ENCODE measurements around the gene MIGA2.
A peak's percentile ranks its signal among the peaks of the same experiment; 100 is the strongest.

The MIGA2 gene

DNA sequence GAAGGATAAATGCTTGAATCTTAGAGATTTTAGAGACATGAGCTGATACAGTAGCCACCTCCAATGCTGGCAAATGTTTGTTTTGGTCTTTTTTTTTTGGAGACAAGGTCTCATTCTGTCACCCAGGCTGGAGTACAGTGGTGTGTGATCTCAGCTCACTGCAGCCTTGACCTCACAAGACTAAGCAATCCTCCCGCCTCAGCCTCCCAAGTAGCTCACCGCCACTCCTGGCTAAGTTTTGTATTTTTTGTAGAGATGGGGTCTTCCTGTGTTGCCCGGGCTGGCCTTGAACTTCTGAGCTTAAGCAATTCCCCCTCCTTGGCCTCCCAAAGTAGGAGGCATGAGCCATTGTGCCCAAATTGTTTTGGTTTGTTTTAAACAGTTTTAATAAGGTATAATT is 37.7 kb downstream of the MIGA2 start:
- no peak for DNase-seq

DNA sequence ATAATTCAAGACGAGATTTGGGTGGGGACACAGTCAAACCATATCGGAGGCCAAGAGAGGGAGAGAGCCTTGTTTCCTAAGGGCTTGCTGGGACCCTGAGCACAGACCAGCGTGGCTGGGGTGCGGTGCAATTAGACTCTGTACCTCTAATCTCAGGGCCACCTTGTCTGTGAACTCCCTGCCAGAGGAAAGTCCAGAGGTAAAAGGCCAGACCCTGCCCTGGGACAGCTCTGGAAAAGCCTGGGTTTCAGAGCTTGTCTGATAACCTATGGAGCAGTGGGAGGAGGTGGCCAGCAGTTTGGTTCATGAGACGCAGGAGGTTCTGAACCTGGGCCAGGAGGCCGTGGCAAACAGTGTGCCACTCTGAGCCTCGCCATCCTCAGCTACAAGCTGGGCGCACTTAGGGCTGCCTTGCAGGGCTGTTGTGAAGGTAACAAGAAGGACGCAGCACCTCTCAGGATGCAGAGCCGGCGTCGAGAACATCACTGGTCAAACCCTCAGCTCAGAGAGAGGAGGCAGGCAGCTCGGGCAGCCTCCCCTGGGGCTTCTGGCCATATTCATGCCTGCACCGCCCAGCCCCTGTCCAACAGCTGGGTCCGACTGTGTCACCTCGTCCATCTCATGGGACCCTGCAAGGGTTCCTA is 39.7 kb downstream of the MIGA2 start:
- DNase-seq: no peak

DNA sequence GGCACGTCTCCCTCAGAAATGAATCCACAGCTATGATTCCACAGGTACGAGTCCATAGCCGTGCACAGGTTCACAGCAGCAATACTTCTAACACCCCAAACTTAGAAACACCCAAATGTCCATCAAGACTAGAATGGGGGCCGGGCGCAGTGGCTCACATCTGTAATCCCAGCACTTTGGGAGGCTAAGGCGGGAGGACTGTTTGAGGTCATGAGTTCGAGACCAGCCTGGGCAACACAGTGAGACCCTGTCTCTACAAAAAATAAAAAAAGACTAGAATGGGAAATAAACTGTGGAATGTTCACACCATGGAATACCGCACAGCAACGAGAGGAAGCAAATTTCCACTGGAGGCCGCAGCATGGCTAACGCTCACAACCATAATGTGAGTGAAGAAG is 40.2 kb downstream of the MIGA2 start:
- DNase-seq: no peak

DNA sequence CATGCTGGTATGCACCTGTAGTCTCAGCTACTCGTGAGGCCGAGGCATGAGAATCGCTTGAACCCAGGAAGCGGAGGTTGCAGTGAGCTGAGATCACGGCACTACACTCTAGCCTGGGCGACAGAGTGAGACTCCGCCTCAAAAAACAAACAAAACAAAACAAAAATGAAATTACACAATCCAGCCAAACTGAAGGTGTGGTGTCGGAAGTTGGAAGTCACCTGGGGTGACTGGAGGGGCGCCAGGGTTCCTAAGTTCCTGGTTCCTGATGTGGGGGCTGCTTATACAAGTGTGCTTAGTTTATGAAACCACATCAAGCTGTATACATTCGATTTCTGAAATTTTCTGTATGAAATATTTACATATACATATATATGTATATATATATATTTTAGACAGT is 40.8 kb downstream of the MIGA2 start:
- DNase-seq: no peak

DNA sequence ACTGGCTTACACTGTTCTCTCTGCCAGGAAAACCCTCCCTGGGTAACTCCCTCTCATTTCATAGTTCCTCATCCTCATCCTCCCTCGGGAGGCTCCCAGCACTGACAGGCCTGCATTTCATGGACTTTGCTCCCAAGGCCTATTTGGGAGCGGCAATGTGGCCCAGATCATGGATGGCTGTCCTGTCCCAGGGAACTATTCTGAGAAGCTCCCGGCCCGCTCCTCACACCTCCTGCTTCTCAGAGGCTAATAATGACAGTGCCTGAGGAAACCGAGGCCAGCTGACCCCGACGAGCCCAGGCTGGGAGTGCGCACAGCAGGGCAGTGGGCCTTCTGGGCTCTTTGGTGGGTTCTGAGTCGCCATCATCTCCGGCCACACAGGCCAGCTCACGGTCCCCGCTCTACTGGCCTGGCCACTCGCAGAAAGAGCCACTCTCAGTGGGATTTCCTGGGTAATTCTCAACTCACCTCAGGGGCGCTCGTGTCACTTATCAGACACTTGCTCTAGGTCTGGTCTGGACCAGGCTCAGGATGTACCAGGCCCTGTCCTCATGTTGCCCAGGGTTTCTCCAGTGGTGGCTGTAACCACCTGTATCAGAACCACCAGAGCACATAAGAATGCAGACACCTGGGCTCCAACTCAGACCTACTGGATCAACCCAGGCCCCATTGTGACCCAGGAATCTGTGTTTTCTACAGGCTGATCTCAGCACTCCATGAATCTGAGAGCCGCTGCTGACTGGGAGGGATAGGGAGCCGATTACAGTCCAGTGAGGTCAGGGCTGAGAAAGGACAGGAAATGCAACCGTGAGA is 42.5 kb downstream of the MIGA2 start:
- no peak for DNase-seq

DNA sequence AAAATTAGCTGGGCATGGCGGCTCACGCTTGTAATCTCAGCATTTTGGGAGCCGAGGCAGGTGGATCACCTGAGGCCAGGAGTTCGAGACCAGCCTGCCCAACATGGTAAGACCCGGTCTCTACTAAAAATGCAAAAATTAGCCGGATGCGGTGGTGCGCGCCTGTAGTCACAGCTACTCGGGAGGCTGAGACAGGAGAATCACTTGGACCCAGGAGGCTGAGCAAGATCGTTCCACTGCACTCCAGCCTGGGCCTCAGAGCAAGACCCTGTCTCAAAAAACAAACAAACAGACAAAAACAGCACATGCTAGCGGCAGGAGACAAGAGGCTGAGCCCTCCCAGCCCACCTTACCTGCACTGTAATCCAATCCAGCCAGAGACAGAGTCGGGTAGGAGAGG is 43.4 kb downstream of the MIGA2 start:
- no peak for DNase-seq

DNA sequence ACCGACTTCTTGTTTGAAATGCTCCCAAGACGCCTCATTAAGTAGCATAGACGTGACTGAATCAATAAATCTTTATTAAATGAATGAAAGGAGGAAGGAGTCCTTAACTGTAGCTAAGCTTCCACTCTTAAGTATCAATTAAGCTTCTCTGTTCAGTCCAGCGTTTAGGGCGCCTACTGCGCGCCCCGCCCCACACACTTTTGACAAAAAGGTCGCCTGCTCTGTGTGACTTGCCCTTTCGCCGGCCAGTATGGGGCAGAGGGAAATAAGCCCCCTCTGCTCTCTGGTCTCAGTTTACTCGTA is 43.8 kb downstream of the MIGA2 start:
- no peak for DNase-seq

DNA sequence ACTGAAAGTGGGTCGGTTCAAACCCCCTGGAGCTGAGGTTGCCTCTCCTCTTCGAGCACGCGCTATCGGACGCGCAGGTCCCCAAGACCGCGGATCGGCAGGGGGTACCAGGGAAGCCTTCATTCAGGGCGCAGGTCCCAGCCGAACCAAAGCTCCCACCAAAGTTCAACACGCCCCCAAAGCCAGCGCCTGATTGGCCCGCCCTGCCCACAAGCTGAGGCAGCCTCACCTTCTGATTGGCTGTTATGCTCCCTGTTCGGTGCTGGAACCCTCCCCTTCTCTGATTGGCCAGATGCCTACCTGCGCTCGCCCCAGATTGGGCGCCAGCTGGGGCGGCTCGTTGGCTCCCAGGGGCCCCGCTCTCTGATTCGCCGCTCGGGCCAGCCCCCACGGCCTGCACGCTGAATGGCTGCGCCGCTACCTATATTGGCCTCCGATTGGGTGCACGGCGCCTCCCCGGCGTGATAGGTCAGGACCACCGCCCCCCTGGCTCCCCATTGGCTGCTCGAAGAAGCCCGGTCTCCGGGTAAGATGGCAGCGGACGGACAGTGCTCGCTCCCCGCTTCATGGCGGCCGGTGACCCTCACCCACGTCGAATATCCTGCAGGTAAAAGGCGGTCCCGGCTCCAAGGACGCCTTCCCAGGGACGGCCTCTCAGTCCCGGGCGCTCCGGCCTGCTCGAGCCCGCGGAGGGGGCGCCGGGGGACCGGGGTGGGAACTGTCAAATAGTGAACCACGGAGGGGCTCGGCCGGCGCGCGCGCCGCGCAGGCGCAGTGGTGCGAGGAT is 44.4 kb downstream of the MIGA2 start, which contains the start of gene DOLPP1:
Gene DOLPP1 (plus strand): TSS at position 511 of the 787 bp plus-strand sequence. CDS start 21 bp downstream, at position 532.
- peak; percentile 98 for DNase-seq

DNA sequence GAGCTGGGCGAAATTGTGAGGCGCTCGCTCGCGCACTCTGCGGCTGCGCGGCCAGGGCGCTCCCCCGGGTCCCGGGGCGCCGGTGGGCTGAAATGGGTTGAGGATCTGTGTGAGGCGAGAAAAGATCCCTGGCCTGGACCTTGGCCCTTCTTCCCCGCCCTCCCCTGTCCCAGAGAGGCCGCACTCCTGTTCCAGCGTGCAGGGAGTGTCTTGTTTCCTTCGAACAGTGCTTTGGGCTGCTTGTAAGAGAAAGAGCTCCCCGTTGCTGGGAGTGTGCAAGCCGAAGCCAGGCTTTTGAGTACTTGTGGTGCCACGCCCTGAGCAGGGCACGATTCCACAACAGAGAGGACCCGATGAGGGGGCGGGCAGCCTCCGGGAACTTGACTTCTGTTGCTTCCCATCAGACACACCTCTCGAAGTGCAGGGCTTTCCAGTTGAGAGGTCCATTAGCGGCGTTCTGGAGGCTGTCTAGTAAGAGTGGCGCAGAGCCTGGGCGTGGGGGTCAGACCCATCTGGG is 45.0 kb downstream of the MIGA2 start:
- DNase-seq: peak in 1 of 2 experiments; percentile 36

DNA sequence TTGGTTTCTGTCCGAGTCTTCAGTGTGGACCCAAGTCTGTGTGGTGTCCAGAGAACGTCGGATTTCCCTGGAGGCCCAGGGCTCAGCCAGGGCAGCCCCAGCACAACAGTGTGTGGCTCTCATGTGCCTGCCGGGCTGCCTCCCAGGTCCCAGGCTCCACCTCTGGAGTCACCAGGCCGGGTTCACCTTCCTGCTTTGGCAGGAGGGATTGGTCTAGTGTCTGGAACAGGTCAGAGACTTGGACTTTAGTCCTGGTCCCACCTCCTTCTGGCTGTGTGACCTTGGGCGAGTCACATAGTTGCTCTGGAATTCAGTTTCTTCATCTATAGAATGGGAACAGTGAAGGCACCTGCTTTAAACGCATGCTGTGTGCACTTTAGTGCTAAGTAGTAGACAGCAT is 47.7 kb downstream of the MIGA2 start:
- DNase-seq: no peak

DNA sequence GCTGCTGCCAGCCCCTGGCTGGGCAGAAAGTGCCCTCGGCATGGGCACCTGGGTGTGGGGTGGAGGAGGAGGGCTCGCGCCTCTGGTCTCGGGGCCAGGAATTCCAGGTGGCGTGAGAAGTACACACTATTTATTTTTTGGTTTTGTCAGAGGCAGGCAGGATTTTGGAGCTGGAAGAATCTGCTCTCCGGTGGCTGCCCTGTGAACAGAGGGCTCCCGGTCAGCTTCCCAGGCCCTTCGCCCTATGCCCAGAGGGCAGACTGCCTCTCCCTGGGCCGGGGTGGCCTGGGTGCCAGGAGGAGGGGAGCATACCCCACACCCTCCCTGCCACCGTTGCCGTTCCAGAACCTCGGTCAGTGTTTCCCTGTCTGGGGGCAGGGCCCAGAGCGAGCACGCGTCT is 52.8 kb downstream of the MIGA2 start:
- DNase-seq: no peak

DNA sequence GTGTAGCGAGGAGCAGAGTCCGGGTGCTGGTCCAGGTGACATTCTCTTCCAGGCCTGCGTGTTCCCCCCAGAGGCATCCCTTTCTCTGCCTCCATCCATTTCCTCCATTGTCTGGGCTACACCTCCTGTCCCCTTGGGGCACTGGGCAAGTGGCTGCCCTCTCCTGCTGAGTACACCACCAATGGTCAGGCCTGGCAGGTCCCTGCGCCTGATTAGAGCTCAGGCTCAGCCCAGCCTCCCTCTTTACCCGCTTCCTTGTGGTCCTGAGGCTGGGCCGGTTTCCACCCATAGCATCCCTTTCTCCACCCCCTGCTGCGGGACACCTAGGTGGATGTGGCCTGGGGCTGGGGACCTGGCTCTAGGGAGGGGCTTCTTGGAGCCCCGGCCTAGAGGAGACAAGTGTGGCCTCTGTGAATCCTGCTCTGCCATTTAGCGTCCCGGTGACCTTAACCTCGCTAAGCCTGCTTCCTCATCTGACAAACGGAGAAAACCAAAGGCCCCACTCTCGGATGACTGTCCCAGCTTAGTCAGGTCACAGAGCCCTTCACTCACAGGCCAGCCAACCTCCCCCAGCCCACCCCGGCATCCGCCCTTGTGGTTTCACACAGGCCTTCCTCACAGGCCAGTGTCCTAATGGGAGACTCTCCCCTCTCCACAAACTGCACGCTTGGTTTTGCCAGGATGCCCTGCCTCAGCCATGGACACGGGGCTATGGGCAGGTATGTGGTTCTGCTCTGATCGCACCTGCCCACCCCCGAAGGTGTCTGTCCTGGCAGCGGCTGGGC is 57.4 kb downstream of the MIGA2 start:
- DNase-seq: no peak

DNA sequence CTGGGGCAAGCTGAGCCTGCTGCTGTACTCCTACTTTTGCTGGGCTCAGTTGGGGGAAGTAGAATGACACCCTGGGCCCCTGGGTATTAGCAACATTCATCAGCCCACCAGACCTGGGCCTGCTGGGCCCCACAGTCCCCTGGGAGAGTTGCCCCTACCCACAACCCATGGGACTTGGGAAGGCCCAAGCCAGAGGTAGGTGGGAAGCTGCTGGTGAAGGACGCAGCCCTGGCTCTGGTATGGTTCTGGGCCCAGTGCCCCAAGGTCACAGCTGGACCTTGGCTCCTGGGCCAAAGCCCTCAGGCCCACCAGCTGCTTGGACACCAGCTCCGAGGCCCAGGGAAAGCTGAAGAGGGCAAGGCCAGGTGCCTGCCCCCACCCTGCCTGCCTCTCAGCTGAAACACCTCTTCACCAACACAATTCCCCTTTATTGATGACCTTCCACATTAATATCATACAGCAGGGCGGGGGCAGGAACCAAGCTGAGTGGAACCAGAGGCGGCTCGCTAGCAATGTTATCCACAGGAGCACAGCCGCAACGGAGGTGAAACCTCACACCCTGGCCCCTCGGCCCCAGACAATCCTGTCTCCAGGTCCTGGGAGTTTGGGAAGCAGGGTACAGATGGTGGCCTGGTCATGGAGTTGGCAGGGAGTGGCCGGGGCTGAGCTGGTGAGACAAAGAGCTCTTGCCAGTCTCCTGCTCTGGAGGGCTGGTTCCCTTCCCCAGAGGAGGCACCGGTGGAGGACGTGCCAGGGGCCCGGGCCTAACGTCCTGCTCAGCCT is 58.2 kb downstream of the MIGA2 start:
- no peak for DNase-seq

DNA sequence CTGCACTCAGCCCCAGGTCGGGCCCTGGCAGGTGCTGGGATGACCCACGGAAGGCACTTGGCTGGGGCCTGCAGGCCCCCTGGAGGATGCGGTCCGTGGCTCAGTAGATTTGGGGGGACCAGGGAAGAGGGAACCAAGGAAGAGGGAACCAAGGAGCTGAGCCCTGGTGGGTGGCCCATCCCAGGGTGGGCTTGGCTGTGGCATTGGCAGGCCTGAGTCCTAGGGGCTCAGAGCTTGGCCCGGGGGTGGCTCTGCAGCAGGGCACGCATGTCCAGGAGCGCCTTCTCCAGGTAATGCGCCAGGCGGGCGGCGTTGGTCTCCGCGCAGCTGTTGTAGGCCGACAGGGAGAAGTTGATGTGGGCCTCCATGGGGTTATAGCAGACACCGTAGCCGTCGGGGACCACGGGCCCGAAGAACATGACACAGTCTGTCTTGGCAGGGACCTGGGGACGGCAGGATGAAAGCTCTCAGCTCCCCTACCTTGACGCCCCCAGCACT is 58.8 kb downstream of the MIGA2 start:
- DNase-seq: no peak

DNA sequence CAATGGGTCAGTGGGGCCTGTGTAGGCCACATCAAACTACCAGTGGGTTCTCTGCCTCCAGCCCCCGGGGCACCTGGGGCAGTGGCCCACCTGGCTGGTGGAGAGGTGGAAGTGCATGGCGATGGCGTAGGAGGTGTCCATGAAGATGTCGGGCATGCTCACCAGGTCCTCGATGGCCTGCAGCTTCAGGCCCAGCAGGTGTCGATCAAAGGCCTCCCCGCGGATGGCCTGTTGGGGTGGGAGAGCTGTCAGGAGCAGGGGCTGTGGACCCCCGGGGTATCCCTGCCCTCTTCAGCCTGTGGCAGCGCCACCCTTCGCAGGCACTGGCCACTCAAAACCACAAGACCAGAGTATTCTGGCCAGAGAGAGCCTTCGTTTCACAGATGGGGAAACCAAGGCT is 59.5 kb downstream of the MIGA2 start:
- DNase-seq: no peak

DNA sequence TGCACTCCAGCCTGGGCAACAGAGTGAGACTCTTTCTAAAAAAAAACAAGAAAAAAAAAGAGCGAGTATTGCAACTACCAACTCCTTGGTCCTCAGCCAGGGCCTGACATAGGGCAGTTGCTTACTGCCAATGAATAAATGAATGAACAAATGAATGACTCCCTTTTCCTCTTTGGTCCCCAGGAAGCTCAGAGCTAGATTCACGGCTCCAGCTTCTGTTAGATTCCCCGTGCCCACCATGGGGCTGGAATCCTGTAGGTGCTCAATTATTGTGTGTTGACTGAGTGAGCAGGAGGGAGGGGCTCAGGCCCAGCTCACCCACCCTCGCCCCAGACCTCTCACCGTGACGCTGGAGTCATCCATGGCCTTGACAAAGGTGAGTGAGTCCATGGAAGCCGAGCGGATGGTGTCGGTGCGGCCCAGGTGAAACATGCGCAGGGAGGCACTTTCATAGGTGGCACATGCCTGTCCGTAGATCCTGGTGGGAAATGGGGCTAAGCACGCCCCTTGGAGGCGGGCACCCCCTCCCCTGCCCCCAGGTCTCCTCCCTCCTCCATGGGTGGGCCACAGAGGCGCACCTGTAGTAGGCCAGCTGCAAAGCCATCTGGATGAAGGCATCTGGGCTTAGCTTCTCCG is 61.4 kb downstream of the MIGA2 start:
- DNase-seq: no peak

DNA sequence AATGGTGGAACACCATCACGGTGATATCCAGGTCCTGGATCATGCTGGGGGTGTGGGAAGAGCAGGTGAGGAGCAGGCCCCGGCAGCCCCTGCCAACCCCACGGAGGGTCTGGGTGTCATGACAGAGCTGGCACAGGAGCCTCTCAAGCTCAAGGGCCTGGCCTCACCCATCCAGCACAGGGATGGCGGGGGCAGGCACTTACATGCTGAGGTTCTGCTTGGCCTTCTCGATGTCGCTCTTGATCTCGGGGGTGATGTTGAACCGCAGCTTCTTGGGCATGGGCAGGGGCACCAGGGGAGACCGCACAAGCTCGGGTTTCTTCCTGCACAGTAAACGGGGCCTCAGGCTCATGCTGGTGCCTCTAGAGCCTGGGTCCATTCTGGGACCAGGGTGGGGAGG is 61.9 kb downstream of the MIGA2 start:
- no peak for DNase-seq

DNA sequence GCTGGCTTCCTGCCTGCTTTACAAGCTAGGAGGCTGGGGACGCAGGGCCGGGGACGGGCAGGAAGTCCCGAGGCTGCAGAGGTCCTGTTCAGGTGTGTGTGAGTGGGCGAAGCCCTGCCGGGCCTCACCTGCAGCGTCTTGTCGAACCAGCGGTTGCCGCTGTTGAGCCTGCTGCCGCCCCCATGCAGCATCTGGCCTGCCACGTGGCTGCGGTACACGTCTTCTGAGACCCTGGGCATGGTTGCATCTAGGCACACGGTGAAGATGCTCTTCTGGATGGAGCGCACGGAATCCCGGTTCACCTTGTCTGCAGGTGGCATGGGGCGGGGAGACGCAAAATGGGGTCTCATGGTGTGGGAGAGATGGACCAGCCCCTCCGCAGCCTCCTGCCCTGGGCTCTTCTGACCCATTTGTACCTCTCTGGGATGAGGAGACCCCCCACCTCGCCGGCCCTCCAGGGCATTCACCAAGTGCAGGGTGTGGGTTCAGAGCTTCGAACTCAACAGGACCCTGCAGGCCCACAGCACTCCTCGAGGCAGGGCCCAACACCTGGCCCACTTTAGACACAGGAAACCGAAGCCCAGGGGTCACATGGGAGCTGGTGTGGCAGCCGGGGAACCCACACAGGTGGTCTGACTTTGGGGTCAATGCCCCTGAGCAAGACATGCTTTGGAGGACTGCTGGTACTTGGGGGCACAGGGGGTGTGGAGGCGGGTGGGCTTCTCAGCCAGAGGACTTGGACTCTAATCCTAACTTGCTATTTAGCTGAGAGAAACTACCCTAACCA is 64.2 kb downstream of the MIGA2 start:
- DNase-seq: no peak

DNA sequence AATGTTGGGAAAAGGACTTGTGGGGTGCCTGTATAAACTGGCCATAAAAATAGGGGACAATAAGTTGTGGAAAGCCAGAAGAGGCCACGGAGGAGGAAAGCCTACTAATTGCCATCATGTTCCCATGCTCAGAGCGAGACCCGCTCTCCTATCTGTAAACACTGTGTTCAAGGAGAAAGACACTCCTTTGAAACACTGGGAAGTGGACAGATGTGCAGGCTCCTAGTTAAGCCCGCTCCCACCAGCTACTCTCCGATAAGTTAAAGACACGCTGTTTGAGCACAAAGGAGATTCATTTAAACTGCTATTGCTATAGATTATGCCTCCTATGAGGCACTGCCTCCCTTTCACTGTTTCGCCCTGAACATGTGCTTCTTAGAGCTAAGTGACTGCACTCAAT is 64.9 kb downstream of the MIGA2 start:
- DNase-seq: no peak

DNA sequence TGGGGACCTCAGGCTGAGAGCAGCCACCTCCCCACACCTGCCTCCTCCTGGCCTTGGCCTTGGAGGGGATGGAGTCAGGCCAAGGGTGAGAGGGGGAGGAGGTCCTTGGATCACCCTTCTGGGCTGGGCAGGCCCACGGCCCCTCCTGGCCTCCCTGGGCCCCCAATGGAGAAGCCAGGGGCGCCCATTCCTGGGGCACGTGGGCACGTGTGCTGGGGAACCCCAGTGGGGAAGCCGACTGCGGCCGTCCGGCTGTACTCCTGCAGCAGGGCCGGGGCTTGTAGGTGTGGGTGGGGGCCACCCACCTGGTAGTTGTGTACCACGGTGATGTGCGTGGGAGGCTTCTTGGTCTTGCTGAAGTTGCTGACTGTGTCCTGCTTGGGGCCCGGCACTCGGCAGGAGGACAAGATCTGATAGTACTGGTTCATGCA is 65.7 kb downstream of the MIGA2 start:
- DNase-seq: no peak
